Measurements from ENCODE around the gene ZBTB7B.

GRCh38 chr1:155030899-155031298 is 28.3 kb downstream of the ZBTB7B start:
- TF ChIP-seq BCL11B (tag by site-specific recombination; IDR thresholded peaks at IDR 0.05; ENCODE audit: low read depth) (no peak), REPIN1 (tag by site-specific recombination; IDR thresholded peaks at IDR 0.05; ENCODE audit: low read depth) (no peak), ZFP3 (tag by site-specific recombination; IDR thresholded peaks at IDR 0.05; ENCODE audit: low read depth) (no peak), FEZF1 (tag by site-specific recombination; IDR thresholded peaks at IDR 0.05) (no peak), REST (tag by site-specific recombination; IDR thresholded peaks at IDR 0.05) (no peak), ZBTB1 (tag by site-specific recombination; IDR thresholded peaks at IDR 0.05) (no peak), MYNN (tag by site-specific recombination; IDR thresholded peaks at IDR 0.05; ENCODE audit: borderline replicate concordance) (no peak), SP3 (tag by site-specific recombination; IDR thresholded peaks at IDR 0.05) (no peak), ZBTB8A (tag by site-specific recombination; IDR thresholded peaks at IDR 0.05) (no peak), ZNF792 (tag by site-specific recombination; IDR thresholded peaks at IDR 0.05) (no peak), ZNF239 (tag by site-specific recombination; IDR thresholded peaks at IDR 0.05) (no peak)
- TF ChIP-seq, protein P1, sequence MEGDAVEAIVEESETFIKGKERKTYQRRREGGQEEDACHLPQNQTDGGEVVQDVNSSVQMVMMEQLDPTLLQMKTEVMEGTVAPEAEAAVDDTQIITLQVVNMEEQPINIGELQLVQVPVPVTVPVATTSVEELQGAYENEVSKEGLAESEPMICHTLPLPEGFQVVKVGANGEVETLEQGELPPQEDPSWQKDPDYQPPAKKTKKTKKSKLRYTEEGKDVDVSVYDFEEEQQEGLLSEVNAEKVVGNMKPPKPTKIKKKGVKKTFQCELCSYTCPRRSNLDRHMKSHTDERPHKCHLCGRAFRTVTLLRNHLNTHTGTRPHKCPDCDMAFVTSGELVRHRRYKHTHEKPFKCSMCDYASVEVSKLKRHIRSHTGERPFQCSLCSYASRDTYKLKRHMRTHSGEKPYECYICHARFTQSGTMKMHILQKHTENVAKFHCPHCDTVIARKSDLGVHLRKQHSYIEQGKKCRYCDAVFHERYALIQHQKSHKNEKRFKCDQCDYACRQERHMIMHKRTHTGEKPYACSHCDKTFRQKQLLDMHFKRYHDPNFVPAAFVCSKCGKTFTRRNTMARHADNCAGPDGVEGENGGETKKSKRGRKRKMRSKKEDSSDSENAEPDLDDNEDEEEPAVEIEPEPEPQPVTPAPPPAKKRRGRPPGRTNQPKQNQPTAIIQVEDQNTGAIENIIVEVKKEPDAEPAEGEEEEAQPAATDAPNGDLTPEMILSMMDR (tag by site-specific recombination; IDR thresholded peaks at IDR 0.05): no peak
- TF ChIP-seq, protein P2, sequence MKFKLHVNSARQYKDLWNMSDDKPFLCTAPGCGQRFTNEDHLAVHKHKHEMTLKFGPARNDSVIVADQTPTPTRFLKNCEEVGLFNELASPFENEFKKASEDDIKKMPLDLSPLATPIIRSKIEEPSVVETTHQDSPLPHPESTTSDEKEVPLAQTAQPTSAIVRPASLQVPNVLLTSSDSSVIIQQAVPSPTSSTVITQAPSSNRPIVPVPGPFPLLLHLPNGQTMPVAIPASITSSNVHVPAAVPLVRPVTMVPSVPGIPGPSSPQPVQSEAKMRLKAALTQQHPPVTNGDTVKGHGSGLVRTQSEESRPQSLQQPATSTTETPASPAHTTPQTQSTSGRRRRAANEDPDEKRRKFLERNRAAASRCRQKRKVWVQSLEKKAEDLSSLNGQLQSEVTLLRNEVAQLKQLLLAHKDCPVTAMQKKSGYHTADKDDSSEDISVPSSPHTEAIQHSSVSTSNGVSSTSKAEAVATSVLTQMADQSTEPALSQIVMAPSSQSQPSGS (tag by site-specific recombination; IDR thresholded peaks at IDR 0.05; ENCODE audit: low read depth): no peak

All from HEK293 (cell line).